ENCODE data around the gene ATXN1L. TPM values are rescaled to one million over a fixed set of nuclear protein-coding genes. Genes with fewer than 3 reads are reported as not detected.

The ATXN1L gene
- total RNA-seq, 4 donors from 2014 or later = 26.5 to 43.3 (median 37.2) TPM

DNA sequence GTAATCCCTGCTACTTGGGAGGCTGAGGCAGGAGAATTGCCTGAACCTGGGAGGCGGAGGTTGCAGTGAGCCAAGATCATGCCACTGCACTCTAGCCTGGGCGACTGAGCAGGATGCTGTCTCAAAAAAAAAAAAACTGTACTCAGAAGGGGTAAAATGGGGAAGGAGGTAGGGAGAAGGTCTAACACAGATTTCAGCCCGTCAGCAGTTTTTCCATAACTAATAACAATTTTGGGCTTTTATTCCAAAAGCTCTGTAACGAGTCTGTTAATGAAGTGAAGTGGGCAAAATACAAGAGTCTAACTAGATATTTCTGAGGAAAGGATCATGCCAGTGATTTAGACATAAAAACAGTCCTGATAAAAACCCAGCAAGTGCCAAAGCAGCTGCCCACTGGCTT is 27.4 kb downstream of the ATXN1L start:
- TF ChIP-seq, protein P1, sequence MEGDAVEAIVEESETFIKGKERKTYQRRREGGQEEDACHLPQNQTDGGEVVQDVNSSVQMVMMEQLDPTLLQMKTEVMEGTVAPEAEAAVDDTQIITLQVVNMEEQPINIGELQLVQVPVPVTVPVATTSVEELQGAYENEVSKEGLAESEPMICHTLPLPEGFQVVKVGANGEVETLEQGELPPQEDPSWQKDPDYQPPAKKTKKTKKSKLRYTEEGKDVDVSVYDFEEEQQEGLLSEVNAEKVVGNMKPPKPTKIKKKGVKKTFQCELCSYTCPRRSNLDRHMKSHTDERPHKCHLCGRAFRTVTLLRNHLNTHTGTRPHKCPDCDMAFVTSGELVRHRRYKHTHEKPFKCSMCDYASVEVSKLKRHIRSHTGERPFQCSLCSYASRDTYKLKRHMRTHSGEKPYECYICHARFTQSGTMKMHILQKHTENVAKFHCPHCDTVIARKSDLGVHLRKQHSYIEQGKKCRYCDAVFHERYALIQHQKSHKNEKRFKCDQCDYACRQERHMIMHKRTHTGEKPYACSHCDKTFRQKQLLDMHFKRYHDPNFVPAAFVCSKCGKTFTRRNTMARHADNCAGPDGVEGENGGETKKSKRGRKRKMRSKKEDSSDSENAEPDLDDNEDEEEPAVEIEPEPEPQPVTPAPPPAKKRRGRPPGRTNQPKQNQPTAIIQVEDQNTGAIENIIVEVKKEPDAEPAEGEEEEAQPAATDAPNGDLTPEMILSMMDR (IDR thresholded peaks at IDR 0.05; ENCODE audit: low read depth) = no peak

DNA sequence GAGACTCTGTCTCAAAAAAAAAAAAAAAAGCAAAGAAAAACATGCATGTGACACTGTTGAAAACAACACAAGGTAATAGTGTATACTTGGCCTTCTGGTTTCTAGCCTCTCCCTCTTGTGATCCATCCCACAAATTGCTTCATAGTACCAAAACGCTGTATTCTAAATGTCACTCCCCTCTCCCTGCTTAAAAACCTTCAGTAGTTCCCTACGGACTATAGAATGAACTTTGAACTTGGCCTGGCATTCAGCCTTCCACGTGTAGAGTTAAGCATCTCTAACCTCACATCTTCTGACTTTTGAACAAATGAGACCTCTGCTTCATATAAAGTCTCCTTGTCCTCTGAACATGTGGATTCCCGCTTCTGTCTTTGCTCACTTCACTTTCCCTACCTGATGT is 33.1 kb downstream of the ATXN1L start:
- TF ChIP-seq, protein P1 (IDR thresholded peaks at IDR 0.05; ENCODE audit: low read depth) = no peak

DNA sequence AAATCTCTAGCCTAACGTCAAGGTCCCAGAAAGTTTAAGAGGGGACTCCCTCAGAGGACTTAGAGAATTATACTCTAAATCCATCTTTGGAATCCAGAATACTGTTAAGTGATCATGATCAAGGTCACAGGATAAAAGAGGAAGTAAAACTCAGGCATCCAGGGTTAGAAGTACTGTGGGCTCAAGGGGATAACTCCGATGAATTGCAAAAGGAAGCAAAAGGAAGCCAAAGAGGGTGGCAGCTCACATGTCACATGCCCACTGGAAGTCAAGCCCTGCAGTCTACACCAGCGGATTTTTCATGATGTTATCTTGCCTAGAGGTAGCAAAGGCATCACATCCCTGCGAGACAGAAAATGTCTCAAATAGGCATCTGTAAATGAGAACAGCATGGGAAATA is 34.4 kb downstream of the ATXN1L start:
- TF ChIP-seq, protein P1 (IDR thresholded peaks at IDR 0.05; ENCODE audit: low read depth) = no peak

DNA sequence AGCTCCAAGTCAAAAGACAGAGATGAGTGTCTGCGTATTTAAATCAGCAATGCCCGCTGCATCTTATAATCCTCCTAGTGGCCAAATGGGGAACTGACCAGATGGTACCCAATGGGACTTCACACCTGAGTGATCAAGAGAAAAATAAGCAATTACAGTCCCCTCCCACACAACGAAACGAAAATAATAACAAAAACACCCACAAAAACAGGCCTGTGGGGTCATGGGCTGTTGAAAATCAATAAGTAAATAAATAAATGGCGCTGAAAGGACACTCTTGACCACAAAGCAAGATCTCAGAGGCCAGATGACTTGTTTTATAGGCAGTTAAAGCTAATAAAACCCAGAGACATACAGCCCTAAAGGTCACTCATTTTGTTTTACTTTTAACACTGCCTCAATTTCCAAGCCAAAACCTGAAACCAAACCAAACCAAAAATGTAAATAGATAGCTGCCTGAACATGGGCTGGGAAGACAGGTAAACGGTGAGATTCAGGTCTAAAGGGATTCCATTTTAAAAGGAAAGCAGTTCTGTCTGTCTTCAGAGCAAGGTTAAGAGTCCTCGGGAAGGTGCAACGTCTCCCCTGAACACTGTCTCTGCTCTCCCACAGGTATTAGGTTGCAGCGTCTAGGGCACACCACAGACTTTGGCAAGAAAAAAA is 36.9 kb downstream of the ATXN1L start:
- TF ChIP-seq, protein P1 (IDR thresholded peaks at IDR 0.05; ENCODE audit: low read depth) = no peak

DNA sequence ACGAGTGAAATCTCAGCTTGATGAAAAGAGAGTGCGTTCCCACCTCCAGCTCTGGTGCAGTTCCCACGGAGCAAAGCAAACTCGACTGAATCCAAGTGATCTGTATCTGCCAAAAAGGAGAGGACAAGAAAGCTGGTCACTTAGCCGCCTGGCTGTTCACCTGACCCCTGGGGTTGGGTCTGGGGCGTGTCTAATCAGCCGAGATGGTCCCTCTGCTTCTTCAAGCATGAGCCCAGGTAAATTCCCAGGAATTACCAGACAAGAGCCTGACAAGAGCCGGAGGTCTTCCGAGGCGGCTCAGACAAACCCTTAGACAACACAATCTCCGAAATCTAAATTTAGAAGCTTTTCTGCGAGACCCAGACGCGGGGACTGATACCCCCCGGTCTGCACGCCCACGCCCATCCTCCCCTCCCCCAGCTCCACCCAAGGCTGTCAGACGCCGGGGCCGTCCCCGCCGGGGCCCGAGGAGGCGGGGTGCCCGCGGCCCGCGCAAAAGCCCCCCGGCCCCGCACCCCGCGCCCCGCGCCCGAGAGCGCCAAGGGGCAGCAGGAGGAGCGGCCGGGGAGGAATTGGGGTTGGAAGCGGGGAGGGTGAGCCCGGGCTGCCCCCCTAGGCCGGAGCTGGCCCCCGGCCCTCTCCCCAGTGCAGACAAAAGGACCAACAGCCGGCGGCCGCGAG is 37.5 kb downstream of the ATXN1L start:
- TF ChIP-seq, protein P1 (IDR thresholded peaks at IDR 0.05; ENCODE audit: low read depth) = no peak

DNA sequence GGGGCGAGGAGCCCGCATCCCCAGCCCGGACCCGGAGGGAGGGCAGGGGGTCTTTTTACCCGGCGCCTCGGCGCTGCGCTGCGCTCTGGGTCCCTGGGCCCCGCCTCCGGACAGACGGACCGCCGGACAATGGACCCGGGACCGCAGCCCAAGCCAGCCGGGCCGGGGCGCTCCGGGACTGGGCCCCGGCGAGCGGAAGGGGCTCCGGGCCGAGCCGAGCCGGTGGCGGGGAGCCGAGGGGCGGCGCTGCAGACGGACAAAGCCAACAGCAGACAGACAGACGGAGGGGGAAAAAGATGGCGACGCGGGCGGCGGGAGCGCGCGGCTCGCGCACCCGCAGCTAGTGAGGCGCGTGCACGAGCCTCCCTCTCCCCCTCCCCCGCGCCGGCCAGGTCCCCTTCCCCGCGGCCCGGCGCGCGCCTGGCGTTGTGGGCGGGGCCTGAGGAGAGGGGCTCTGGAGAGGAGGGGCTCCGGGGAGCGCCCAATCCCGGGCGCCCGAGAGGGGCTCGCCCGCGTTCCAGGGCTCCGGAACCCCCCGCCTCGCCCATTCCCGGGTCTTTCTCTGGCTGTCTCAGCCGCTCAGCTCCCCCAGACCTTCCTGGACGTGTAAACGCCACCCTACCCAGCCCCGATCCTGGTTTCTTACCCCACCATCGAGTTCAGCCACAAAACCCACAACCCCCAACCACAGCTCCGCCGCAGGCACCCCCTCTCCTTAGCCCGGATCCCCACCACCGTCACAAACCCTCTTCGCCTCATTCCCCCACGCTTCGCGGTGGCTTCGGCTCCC is 38.3 kb downstream of the ATXN1L start, which contains the start of gene ZNF821:
Gene ZNF821, minus strand, starts transcription at position 334 of the 790 bp plus-strand sequence. CDS start 4,236 bp downstream, outside the sequence.
- TF ChIP-seq, protein P1 (IDR thresholded peaks at IDR 0.05; ENCODE audit: low read depth) = no peak

DNA sequence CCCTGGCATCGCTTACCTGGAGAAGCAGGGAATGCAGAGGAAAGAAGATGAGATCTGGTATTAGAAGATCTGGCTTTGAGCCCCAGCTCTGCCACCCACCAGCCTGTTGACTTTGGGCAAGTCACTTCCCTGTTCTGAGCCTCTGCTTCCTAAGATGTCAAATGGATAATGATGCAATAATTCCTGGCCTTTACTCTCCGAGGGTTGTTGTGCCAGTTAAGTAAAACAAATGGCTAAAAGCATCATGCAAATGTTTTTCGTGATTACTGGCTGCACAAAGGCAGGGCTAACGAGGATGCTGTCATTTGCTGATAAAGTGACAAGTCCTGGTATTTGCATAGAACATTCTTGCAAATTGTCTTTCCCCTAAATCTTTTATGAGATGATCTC is 39.5 kb downstream of the ATXN1L start:
- TF ChIP-seq, protein P1 (IDR thresholded peaks at IDR 0.05; ENCODE audit: low read depth) = no peak

Measured in subcutaneous adipose tissue (tissue), 4 donors.